Measurements from ENCODE around the gene CMYA5. TPM values are rescaled to one million over a fixed set of nuclear protein-coding genes. Genes with fewer than 3 reads are reported as not detected.

CMYA5 gene
- total RNA-seq, 5 donors from 2014 or later (not counting 1 experiment from before 2014, with no cell fraction given): 0.13 to 0.41 (median 0.23) TPM

DNA sequence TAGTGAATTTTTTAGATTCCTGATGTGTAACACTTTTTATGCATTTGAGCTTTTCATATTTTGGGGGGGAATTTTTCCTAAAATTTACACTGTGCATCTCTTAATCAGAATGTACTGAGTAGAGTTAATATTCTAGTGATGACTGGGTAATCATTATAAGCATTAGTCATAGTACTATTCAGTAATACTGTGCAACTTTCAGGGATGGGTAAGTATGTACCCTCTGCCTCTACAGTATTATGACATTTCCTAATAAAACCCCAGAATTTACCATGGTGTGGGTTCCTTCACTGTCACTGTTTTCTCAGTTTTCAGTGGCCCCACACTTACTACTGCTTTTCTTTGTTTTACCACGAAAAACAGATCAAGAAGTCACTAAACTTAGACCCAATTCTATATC lies 2.8 kb upstream of the CMYA5 start:
- Histone ChIP-seq H3K36me3 (ENCODE audit: control insufficient read depth in 2 of 2, extremely low read depth in 1 of 2, insufficient read depth in 1 of 2, low read length in 1 of 2) (peaks cover 0 to 29% of the 10 kb centered on the region in 2 donors), H3K4me1 (ENCODE audit: control insufficient read depth in 1 of 2, extremely low read depth in 1 of 2, insufficient read depth in 2 of 2, low read length in 2 of 2) (peaks cover 0 to 6% of the 10 kb centered on the region in 2 experiments), H3K27ac (ENCODE audit: low read length) (no peak overlapping the region), H3K9me3 (no peaks in the 10 kb centered on the region), H3K4me3 (ENCODE audit: control insufficient read depth in 1 of 2, extremely low read depth in 1 of 2, low read length in 1 of 2) (no peak overlapping the region), H3K27me3 (replicated peaks in 1 of 2; ENCODE audit: control insufficient read depth in 2 of 2, extremely low read depth in 1 of 2, insufficient read depth in 2 of 2, low read length in 1 of 2) (no peaks in the 10 kb centered on the region)
- ChIA-PET CTCF (interaction anchor here in 1 of 2 donors (0.6 kb wide), 1 partner anchor 98 kb away, joined by 4 read pairs; no protein-coding TSS in a partner anchor), POLR2A (no interaction called here)
- Mint-ChIP-seq H3K4me1 (peaks cover 6 to 13% (median 6%) of the 10 kb centered on the region in 3 donors), H3K27me3 (no peaks in the 10 kb centered on the region), H3K9me3 (no peaks in the 10 kb centered on the region), H3K36me3 (peaks cover 51% of the 10 kb centered on the region), H3K27ac (no peak overlapping the region), H3K4me3 (no peak overlapping the region)
- ATAC-seq (replicated peaks in 1 of 4) (no peak), DNase-seq (no peak)
- WGBS (ENCODE audit: insufficient coverage): no CpG with 5 or more reads among the region's 1 CpG

DNA sequence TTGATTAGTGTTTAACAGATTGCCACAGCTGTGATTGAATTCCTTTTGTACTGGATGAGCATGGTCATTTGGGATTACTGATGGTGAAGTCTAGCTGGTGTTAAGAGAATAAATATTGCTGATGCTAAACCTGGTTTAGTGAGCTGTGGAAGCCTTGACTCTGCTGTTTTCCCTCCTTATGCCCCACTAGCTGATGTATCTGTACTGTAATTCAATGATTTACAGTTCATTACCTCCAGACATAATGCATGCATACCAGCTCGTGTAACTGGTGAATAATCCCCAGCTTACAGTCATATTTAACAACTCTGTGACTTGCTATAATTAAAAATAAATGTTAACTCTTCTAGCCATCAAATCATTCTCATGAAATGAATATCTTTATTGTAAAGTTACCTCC lies 1.7 kb upstream of the CMYA5 start:
- Mint-ChIP-seq H3K4me3 (no peak overlapping the region), H3K36me3 (peaks cover 43% of the 10 kb centered on the region), H3K27ac (no peak overlapping the region), H3K9me3 (no peaks in the 10 kb centered on the region), H3K4me1 (peaks cover 3 to 12% (median 4%) of the 10 kb centered on the region in 3 donors), H3K27me3 (no peaks in the 10 kb centered on the region)
- Histone ChIP-seq H3K27ac (ENCODE audit: low read length) (no peak overlapping the region), H3K4me1 (ENCODE audit: control insufficient read depth in 1 of 2, extremely low read depth in 1 of 2, insufficient read depth in 2 of 2, low read length in 2 of 2) (peaks cover 0 to 6% of the 10 kb centered on the region in 2 experiments), H3K4me3 (ENCODE audit: control insufficient read depth in 1 of 2, extremely low read depth in 1 of 2, low read length in 1 of 2) (no peak overlapping the region), H3K27me3 (replicated peaks in 1 of 2; ENCODE audit: control insufficient read depth in 2 of 2, extremely low read depth in 1 of 2, insufficient read depth in 2 of 2, low read length in 1 of 2) (no peaks in the 10 kb centered on the region), H3K36me3 (ENCODE audit: control insufficient read depth in 2 of 2, extremely low read depth in 1 of 2, insufficient read depth in 1 of 2, low read length in 1 of 2) (peaks cover 0 to 19% of the 10 kb centered on the region in 2 donors), H3K9me3 (no peaks in the 10 kb centered on the region)
- no peak for ATAC-seq (replicated peaks in 1 of 4)
- DNase-seq: no peak
- CTCF ChIA-PET: no interaction called here
- POLR2A ChIA-PET: no interaction called here
- no CpG with 5 or more reads among the region's 1 CpG for WGBS (ENCODE audit: insufficient coverage)

DNA sequence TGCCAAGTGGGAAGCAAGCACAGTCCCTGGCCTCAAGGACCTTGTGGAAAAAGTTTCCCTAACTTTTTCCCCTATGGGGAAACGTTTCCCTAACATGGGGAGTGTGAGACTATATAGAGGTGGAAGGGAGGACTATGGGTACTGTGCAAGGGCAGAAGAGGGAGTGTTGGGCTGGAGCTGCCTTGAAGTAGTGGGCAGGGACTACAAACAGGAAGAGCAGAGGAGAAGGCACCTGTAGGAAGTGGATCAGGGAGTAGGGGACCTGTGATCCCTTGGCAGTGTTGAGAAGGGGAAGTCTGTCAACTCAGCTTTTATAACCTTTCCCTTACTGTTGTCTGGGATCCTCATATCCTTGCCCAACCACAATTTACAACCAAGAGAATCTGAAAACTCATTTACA lies 1.4 kb downstream of the CMYA5 start:
- ChIA-PET CTCF (no interaction called here), POLR2A (no interaction called here)
- H3K9me3 ChIP-seq: no peaks in the 10 kb centered on the region
- peaks cover 0 to 2% of the 10 kb centered on the region in 2 experiments for H3K4me1 ChIP-seq (ENCODE audit: control insufficient read depth in 1 of 2, extremely low read depth in 1 of 2, insufficient read depth in 2 of 2, low read length in 2 of 2)
- no peak for ATAC-seq (replicated peaks in 1 of 4)
- H3K36me3 ChIP-seq (ENCODE audit: control insufficient read depth in 2 of 2, extremely low read depth in 1 of 2, insufficient read depth in 1 of 2, low read length in 1 of 2): peaks cover 0 to 9% of the 10 kb centered on the region in 2 donors
- no peak overlapping the region for H3K27ac Mint-ChIP-seq
- WGBS (ENCODE audit: insufficient coverage): no CpG with 5 or more reads among the region's 1 CpG
- no peak overlapping the region for H3K27ac ChIP-seq (ENCODE audit: low read length)
- peaks cover 29% of the 10 kb centered on the region for H3K36me3 Mint-ChIP-seq
- H3K27me3 ChIP-seq (replicated peaks in 1 of 2; ENCODE audit: control insufficient read depth in 2 of 2, extremely low read depth in 1 of 2, insufficient read depth in 2 of 2, low read length in 1 of 2): no peaks in the 10 kb centered on the region
- H3K4me3 ChIP-seq (ENCODE audit: control insufficient read depth in 1 of 2, extremely low read depth in 1 of 2, low read length in 1 of 2): no peak overlapping the region
- no peak for DNase-seq
- H3K9me3 Mint-ChIP-seq: no peaks in the 10 kb centered on the region
- H3K4me1 Mint-ChIP-seq: peaks cover 0 to 5% (median 0%) of the 10 kb centered on the region in 3 donors
- H3K27me3 Mint-ChIP-seq: no peaks in the 10 kb centered on the region
- H3K4me3 Mint-ChIP-seq: no peak overlapping the region

DNA sequence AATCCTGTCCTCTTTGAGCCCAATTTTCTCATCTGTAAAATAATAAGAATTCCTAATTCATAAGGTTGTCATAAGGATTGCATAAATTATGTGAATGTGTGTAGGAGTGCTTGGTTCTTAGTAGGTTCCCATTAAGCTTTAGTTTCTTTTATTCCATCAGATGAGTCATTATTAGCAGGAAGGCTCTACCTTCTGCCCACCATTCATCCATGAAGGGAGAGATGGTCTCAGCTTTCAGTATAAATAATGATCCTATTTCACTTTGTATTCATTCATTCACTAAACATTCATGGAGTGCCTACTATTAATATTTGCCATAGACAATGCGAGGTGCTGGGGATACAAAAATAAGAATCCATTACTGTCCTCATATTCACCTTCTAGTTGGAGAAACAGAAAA lies 3.0 kb downstream of the CMYA5 start:
- H3K4me1 Mint-ChIP-seq: peaks cover 0 to 5% (median 0%) of the 10 kb centered on the region in 3 donors
- no peaks in the 10 kb centered on the region for H3K27me3 Mint-ChIP-seq
- H3K36me3 ChIP-seq (ENCODE audit: control insufficient read depth in 2 of 2, extremely low read depth in 1 of 2, insufficient read depth in 1 of 2, low read length in 1 of 2): no peaks in the 10 kb centered on the region
- no peaks in the 10 kb centered on the region for H3K9me3 ChIP-seq
- peaks cover 16% of the 10 kb centered on the region for H3K36me3 Mint-ChIP-seq
- CTCF ChIA-PET: interaction anchor here (0.6 to 0.7 kb wide), 4 partner anchors 8 to 400 kb away, joined by 3 read pairs; no protein-coding TSS in a partner anchor
- no peak for DNase-seq
- no peak overlapping the region for H3K27ac ChIP-seq (ENCODE audit: low read length)
- no peak overlapping the region for H3K27ac Mint-ChIP-seq
- POLR2A ChIA-PET: interaction anchor here in 1 of 2 donors (0.6 kb wide), 2 partner anchors 368 to 1179 kb away, joined by 4 read pairs; no protein-coding TSS in a partner anchor
- no peak for ATAC-seq (replicated peaks in 1 of 4)
- H3K27me3 ChIP-seq (replicated peaks in 1 of 2; ENCODE audit: control insufficient read depth in 2 of 2, extremely low read depth in 1 of 2, insufficient read depth in 2 of 2, low read length in 1 of 2): no peaks in the 10 kb centered on the region
- H3K4me3 Mint-ChIP-seq: no peak overlapping the region
- no CpG with 5 or more reads among the region's 1 CpG for WGBS (ENCODE audit: insufficient coverage)
- no peak overlapping the region for H3K4me3 ChIP-seq (ENCODE audit: control insufficient read depth in 1 of 2, extremely low read depth in 1 of 2, low read length in 1 of 2)
- H3K9me3 Mint-ChIP-seq: no peaks in the 10 kb centered on the region
- H3K4me1 ChIP-seq (ENCODE audit: control insufficient read depth in 1 of 2, extremely low read depth in 1 of 2, insufficient read depth in 2 of 2, low read length in 2 of 2): no peaks in the 10 kb centered on the region

DNA sequence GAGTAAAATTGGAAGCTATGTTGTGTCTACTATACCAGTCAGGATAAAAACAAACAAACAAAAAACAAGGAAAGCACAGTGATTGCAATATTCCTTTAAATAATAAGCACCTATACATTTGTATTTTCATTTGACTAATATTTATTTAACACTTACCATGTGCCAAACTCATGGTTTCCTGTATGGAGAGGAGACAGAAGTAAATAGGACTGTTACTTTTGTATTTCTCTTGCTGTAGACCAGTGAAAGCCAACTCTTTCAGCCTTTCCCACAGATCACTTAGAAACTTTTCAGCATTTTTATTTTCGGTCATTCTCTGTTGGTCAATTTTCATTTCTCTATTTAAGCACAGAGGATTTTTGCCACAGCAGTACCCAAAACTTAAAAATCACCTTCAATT lies 4.5 kb downstream of the CMYA5 start:
- Histone ChIP-seq H3K4me1 (ENCODE audit: control insufficient read depth in 1 of 2, extremely low read depth in 1 of 2, insufficient read depth in 2 of 2, low read length in 2 of 2) (no peaks in the 10 kb centered on the region), H3K27ac (ENCODE audit: low read length) (no peak overlapping the region), H3K27me3 (replicated peaks in 1 of 2; ENCODE audit: control insufficient read depth in 2 of 2, extremely low read depth in 1 of 2, insufficient read depth in 2 of 2, low read length in 1 of 2) (no peaks in the 10 kb centered on the region), H3K36me3 (ENCODE audit: control insufficient read depth in 2 of 2, extremely low read depth in 1 of 2, insufficient read depth in 1 of 2, low read length in 1 of 2) (no peaks in the 10 kb centered on the region), H3K9me3 (no peaks in the 10 kb centered on the region), H3K4me3 (ENCODE audit: control insufficient read depth in 1 of 2, extremely low read depth in 1 of 2, low read length in 1 of 2) (no peak overlapping the region)
- peaks cover 0 to 5% (median 0%) of the 10 kb centered on the region in 3 donors for H3K4me1 Mint-ChIP-seq
- no peaks in the 10 kb centered on the region for H3K9me3 Mint-ChIP-seq
- no peaks in the 10 kb centered on the region for H3K27me3 Mint-ChIP-seq
- ChIA-PET CTCF (no interaction called here), POLR2A (no interaction called here)
- no peak overlapping the region for H3K4me3 Mint-ChIP-seq
- H3K27ac Mint-ChIP-seq: no peak overlapping the region
- DNase-seq: no peak
- 100% methylated on average over 1 of the region's 1 CpG for WGBS (ENCODE audit: insufficient coverage)
- ATAC-seq (replicated peaks in 1 of 4): no peak
- H3K36me3 Mint-ChIP-seq: peaks cover 8% of the 10 kb centered on the region

DNA sequence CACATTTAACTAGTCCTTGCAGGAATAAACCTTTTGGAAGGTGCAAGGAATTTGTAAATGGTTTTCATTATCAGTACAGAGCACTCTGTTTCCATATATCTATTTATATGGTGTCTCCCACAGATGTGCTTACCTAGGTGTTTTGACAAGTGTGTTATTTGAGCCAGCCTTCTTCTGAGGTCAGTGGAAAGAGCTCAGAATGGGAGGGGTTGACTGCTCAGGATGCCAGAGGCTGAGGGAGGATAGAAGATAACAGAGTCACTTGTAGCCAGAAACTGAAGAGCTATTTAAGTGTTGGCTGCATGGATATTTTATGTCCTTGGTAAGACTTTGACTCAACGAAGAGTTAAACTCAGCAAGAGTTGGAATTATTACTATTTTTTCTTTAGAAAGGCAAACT lies 5.0 kb downstream of the CMYA5 start:
- H3K36me3 Mint-ChIP-seq: peaks cover 8% of the 10 kb centered on the region
- H3K9me3 Mint-ChIP-seq: no peaks in the 10 kb centered on the region
- ChIA-PET POLR2A (interaction anchor here in 1 of 2 donors (0.7 kb wide), 1 partner anchor 132 kb away, joined by 3 read pairs; no protein-coding TSS in a partner anchor), CTCF (no interaction called here)
- Histone ChIP-seq H3K4me3 (ENCODE audit: control insufficient read depth in 1 of 2, extremely low read depth in 1 of 2, low read length in 1 of 2) (no peak overlapping the region), H3K27ac (ENCODE audit: low read length) (no peak overlapping the region), H3K27me3 (replicated peaks in 1 of 2; ENCODE audit: control insufficient read depth in 2 of 2, extremely low read depth in 1 of 2, insufficient read depth in 2 of 2, low read length in 1 of 2) (no peaks in the 10 kb centered on the region), H3K4me1 (ENCODE audit: control insufficient read depth in 1 of 2, extremely low read depth in 1 of 2, insufficient read depth in 2 of 2, low read length in 2 of 2) (no peaks in the 10 kb centered on the region), H3K36me3 (ENCODE audit: control insufficient read depth in 2 of 2, extremely low read depth in 1 of 2, insufficient read depth in 1 of 2, low read length in 1 of 2) (no peaks in the 10 kb centered on the region), H3K9me3 (no peaks in the 10 kb centered on the region)
- no CpG with 5 or more reads among the region's 1 CpG for WGBS (ENCODE audit: insufficient coverage)
- H3K27me3 Mint-ChIP-seq: no peaks in the 10 kb centered on the region
- no peak overlapping the region for H3K27ac Mint-ChIP-seq
- H3K4me3 Mint-ChIP-seq: no peak overlapping the region
- no peak for ATAC-seq (replicated peaks in 1 of 4)
- DNase-seq: no peak
- H3K4me1 Mint-ChIP-seq: peaks cover 0 to 5% (median 1%) of the 10 kb centered on the region in 3 donors

DNA sequence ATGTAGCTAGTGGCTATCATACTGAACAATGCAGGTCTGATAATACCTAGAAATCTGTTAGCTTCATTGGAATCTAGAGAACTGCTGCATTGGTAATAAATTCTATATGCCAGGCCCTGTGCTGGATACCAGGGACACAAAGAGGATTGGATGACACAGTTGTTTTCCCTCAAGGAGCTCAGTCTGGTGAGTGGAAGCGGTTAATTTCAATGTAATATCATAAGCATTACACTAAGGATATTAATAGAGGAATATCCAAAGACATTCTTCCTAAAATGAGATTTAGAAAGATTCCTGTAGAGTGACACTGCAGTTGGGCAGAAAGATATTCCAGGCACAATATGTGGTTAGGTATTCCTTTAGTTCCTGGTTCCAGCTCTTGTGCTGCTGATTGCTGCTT lies 5.9 kb downstream of the CMYA5 start:
- DNase-seq: no peak
- Histone ChIP-seq H3K36me3 (ENCODE audit: control insufficient read depth in 2 of 2, extremely low read depth in 1 of 2, insufficient read depth in 1 of 2, low read length in 1 of 2) (no peaks in the 10 kb centered on the region), H3K4me1 (ENCODE audit: control insufficient read depth in 1 of 2, extremely low read depth in 1 of 2, insufficient read depth in 2 of 2, low read length in 2 of 2) (no peaks in the 10 kb centered on the region), H3K27me3 (replicated peaks in 1 of 2; ENCODE audit: control insufficient read depth in 2 of 2, extremely low read depth in 1 of 2, insufficient read depth in 2 of 2, low read length in 1 of 2) (no peaks in the 10 kb centered on the region), H3K27ac (ENCODE audit: low read length) (no peak overlapping the region), H3K9me3 (no peaks in the 10 kb centered on the region), H3K4me3 (ENCODE audit: control insufficient read depth in 1 of 2, extremely low read depth in 1 of 2, low read length in 1 of 2) (no peak overlapping the region)
- no CpG with 5 or more reads among the region's 1 CpG for WGBS (ENCODE audit: insufficient coverage)
- Mint-ChIP-seq H3K36me3 (peaks cover 3% of the 10 kb centered on the region), H3K9me3 (no peaks in the 10 kb centered on the region), H3K4me3 (no peak overlapping the region), H3K4me1 (peaks cover 0 to 5% (median 1%) of the 10 kb centered on the region in 3 donors), H3K27me3 (no peaks in the 10 kb centered on the region), H3K27ac (no peak overlapping the region)
- ChIA-PET CTCF (no interaction called here), POLR2A (interaction anchor here in 1 of 2 donors (0.7 kb wide), 1 partner anchor 132 kb away, joined by 3 read pairs; no protein-coding TSS in a partner anchor)
- ATAC-seq (replicated peaks in 1 of 4): no peak

All from T-cell (primary cell).